PFSK-1 (cell line): Measurements from ENCODE around the gene PAQR3.

Experiments used
- FOXP2 ChIP-seq: optimal IDR thresholded peaks from 2 replicates; pipeline ENCODE3; 2011; ENCODE audit warnings: borderline replicate concordance, control low read depth, inconsistent platforms; ENCODE audit not compliant: insufficient read depth; ENCODE audit errors: extremely low read length, extremely low read depth
- POLR2AphosphoS5 ChIP-seq: IDR thresholded peaks from 2 replicates; pipeline ENCODE4 v1.6.1; 2012; ENCODE audit warnings: low read depth, mild to moderate bottlenecking, control low read depth, low read length, moderate library complexity
- SIN3A ChIP-seq: IDR thresholded peaks from 2 replicates; pipeline ENCODE4 v1.6.1; 2012; ENCODE audit warnings: mild to moderate bottlenecking, low read length, moderate library complexity, borderline replicate concordance; ENCODE audit not compliant: insufficient read depth
- TAF1 ChIP-seq: IDR thresholded peaks from 2 replicates; pipeline ENCODE4 v1.6.1; 2012; ENCODE audit warnings: low read length, control low read depth, borderline replicate concordance; ENCODE audit not compliant: insufficient read depth
- TF ChIP-seq, protein P1 (sequence below), 2 experiments: IDR thresholded peaks; 2 replicates each; pipeline versions ENCODE4 v1.6.1 to v1.8.0; 2011 to 2012; ENCODE audit warnings: low read depth in 2 of 2, low read length in 2 of 2, control low read depth in 1 of 2, inconsistent platforms in 1 of 2, mild to moderate bottlenecking in 1 of 2, moderate library complexity in 1 of 2; ENCODE audit not compliant: insufficient read depth in 1 of 2

PAQR3 gene

GRCh38 chr4:78971776-78972175 is 32.5 kb upstream of the PAQR3 start:
- TF ChIP-seq SIN3A (no peak), POLR2AphosphoS5 (no peak), FOXP2 (no peak), TAF1 (no peak)
- TF ChIP-seq, protein P1, sequence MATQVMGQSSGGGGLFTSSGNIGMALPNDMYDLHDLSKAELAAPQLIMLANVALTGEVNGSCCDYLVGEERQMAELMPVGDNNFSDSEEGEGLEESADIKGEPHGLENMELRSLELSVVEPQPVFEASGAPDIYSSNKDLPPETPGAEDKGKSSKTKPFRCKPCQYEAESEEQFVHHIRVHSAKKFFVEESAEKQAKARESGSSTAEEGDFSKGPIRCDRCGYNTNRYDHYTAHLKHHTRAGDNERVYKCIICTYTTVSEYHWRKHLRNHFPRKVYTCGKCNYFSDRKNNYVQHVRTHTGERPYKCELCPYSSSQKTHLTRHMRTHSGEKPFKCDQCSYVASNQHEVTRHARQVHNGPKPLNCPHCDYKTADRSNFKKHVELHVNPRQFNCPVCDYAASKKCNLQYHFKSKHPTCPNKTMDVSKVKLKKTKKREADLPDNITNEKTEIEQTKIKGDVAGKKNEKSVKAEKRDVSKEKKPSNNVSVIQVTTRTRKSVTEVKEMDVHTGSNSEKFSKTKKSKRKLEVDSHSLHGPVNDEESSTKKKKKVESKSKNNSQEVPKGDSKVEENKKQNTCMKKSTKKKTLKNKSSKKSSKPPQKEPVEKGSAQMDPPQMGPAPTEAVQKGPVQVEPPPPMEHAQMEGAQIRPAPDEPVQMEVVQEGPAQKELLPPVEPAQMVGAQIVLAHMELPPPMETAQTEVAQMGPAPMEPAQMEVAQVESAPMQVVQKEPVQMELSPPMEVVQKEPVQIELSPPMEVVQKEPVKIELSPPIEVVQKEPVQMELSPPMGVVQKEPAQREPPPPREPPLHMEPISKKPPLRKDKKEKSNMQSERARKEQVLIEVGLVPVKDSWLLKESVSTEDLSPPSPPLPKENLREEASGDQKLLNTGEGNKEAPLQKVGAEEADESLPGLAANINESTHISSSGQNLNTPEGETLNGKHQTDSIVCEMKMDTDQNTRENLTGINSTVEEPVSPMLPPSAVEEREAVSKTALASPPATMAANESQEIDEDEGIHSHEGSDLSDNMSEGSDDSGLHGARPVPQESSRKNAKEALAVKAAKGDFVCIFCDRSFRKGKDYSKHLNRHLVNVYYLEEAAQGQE (IDR thresholded peaks at IDR 0.05; ENCODE audit: insufficient read depth in 1 of 2, low read depth in 2 of 2, low read length in 2 of 2), result no peak

DNA sequence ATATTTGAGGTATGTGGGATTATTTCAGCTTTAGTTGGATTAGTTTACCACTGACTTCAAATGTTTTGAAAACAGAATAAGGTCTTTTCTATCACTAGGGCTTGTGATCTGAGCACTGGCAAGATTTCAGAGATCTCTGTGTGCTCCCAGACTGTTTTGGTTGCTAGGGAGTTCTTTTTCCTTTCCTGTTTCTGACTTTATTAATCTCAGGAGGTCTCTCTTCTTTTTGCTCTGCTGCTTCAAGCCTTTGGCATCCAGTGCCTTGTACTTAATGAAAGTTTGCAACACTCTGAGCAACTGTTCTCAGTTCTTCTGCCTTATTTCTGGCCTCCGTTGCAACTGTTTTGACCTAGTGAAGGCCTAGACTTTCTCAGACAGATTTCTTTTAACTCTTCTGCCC is 32.1 kb upstream of the PAQR3 start:
- TF ChIP-seq TAF1 (no peak), POLR2AphosphoS5 (no peak), SIN3A (no peak), FOXP2 (no peak)
- TF ChIP-seq, protein P1 (IDR thresholded peaks at IDR 0.05; ENCODE audit: insufficient read depth in 1 of 2, low read depth in 2 of 2, low read length in 2 of 2), result no peak

DNA sequence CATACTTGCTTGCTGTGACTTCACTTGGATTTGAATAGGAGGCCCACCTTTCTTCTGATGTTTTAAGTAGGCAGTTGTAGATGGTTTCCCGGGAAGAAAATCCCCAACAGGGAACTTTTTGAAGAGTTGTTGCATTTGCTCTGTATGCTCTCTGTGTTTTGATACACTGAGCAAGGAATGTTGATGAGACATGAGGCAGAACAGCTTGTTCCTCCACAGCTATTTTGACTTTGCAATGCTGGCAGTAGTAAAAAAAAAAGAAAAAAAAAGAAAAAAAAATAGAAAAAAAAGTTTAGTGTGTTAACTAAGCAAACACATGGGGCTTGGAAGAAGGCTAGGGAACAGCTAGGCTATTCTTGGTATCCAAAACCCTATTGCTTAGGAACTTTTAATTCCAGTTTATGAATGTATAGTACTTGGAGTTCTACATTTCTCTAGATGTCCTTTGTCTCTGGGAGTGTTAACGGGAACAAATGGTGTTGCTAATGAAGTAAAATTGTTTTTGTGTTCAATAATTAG is 23.4 kb upstream of the PAQR3 start:
- TF ChIP-seq POLR2AphosphoS5 (no peak), SIN3A (no peak), FOXP2 (no peak), TAF1 (no peak)
- TF ChIP-seq, protein P1 (IDR thresholded peaks at IDR 0.05; ENCODE audit: insufficient read depth in 1 of 2, low read depth in 2 of 2, low read length in 2 of 2), result no peak

- TF ChIP-seq TAF1 (no peak), FOXP2 (no peak), SIN3A (no peak), POLR2AphosphoS5 (no peak)
- TF ChIP-seq, protein P1 (IDR thresholded peaks at IDR 0.05; ENCODE audit: insufficient read depth in 1 of 2, low read depth in 2 of 2, low read length in 2 of 2), result no peak
Measured at GRCh38 chr4:78960926-78961325, 21.7 kb upstream of the PAQR3 start.

GRCh38 chr4:78956975-78957374 is 17.7 kb upstream of the PAQR3 start:
- TF ChIP-seq FOXP2 (no peak), TAF1 (no peak)
- TF ChIP-seq, protein P1 (IDR thresholded peaks at IDR 0.05; ENCODE audit: insufficient read depth in 1 of 2, low read depth in 2 of 2, low read length in 2 of 2), result no peak
